ENCODE data around the gene ACP7.

- TF ChIP-seq, protein P1, sequence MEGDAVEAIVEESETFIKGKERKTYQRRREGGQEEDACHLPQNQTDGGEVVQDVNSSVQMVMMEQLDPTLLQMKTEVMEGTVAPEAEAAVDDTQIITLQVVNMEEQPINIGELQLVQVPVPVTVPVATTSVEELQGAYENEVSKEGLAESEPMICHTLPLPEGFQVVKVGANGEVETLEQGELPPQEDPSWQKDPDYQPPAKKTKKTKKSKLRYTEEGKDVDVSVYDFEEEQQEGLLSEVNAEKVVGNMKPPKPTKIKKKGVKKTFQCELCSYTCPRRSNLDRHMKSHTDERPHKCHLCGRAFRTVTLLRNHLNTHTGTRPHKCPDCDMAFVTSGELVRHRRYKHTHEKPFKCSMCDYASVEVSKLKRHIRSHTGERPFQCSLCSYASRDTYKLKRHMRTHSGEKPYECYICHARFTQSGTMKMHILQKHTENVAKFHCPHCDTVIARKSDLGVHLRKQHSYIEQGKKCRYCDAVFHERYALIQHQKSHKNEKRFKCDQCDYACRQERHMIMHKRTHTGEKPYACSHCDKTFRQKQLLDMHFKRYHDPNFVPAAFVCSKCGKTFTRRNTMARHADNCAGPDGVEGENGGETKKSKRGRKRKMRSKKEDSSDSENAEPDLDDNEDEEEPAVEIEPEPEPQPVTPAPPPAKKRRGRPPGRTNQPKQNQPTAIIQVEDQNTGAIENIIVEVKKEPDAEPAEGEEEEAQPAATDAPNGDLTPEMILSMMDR (IDR thresholded peaks at IDR 0.05), result no peak
- no peak for TF ChIP-seq POLR2A (IDR thresholded peaks at IDR 0.05; ENCODE audit: low read depth)
- TF ChIP-seq POLR2AphosphoS5 (IDR thresholded peaks at IDR 0.05), result no peak
These were observed 26.6 kb upstream of the ACP7 start for GRCh38 chr19:39057615-39058014.

Measured in esophagus muscularis mucosa (tissue), 3 donors.